ENCODE results near the gene ELANE.

DNA sequence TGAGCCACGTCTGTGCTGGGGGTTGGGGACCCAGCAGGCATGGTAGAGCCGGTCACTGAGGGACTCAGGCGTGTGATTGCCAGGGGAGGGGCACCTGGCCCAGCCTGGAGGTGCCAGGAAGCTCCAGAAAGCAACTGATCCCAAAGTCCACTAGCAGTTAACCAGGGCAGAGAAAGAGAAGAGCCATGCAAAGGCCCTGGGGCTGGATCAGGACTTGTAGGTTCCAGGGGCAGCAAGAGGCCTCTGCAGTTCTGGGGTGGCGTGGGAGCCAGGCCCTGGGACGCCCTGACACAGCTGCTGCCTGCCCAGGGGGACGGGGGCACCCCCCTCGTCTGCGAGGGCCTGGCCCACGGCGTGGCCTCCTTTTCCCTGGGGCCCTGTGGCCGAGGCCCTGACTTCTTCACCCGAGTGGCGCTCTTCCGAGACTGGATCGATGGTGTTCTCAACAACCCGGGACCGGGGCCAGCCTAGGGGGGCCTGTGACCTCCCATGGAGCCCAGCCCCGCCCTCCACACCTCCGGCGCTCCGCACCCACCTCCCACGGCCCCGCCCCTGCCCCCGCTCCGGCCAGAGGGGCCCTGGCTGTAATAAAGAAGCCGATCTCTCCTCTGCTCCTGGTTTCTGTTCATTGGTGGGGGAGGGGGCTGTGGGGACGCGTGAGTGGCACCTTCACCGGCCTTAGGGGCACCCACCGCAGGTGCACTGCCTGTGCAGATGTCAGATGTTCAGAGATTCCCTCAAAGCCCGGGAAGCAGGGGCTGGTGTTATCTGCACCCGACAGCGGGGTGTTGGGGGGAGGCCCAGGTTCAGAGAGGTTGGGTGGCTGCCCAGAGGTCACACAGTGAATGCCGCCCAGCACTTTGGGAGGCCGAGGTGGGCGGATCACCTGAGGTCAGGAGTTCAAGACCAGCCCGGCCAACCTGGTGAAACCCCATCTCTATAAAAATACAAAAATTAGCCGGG is 20.4 kb upstream of the ELANE start:
- TF ChIP-seq OSR1 (CRISPR knock-in tag; IDR thresholded peaks at IDR 0.05) (no peak), ZC3H10 (CRISPR knock-in tag; IDR thresholded peaks at IDR 0.05) (no peak), ZFP30 (CRISPR knock-in tag; IDR thresholded peaks at IDR 0.05) (no peak), SNAI2 (CRISPR knock-in tag; IDR thresholded peaks at IDR 0.05) (no peak), ZNF565 (CRISPR knock-in tag; conservative IDR thresholded peaks at IDR 0.05; ENCODE audit: low read depth) (no peak), ZFP3 (CRISPR knock-in tag; IDR thresholded peaks at IDR 0.05) (no peak), TOX (CRISPR knock-in tag; IDR thresholded peaks at IDR 0.05; ENCODE audit: borderline replicate concordance) (no peak)
- TF ChIP-seq, protein P1, sequence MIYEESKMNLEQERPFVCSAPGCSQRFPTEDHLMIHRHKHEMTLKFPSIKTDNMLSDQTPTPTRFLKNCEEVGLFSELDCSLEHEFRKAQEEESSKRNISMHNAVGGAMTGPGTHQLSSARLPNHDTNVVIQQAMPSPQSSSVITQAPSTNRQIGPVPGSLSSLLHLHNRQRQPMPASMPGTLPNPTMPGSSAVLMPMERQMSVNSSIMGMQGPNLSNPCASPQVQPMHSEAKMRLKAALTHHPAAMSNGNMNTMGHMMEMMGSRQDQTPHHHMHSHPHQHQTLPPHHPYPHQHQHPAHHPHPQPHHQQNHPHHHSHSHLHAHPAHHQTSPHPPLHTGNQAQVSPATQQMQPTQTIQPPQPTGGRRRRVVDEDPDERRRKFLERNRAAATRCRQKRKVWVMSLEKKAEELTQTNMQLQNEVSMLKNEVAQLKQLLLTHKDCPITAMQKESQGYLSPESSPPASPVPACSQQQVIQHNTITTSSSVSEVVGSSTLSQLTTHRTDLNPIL (CRISPR knock-in tag; IDR thresholded peaks at IDR 0.05; ENCODE audit: low read depth), result no peak
- TF ChIP-seq, protein P2, sequence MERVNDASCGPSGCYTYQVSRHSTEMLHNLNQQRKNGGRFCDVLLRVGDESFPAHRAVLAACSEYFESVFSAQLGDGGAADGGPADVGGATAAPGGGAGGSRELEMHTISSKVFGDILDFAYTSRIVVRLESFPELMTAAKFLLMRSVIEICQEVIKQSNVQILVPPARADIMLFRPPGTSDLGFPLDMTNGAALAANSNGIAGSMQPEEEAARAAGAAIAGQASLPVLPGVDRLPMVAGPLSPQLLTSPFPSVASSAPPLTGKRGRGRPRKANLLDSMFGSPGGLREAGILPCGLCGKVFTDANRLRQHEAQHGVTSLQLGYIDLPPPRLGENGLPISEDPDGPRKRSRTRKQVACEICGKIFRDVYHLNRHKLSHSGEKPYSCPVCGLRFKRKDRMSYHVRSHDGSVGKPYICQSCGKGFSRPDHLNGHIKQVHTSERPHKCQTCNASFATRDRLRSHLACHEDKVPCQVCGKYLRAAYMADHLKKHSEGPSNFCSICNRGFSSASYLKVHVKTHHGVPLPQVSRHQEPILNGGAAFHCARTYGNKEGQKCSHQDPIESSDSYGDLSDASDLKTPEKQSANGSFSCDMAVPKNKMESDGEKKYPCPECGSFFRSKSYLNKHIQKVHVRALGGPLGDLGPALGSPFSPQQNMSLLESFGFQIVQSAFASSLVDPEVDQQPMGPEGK (CRISPR knock-in tag; IDR thresholded peaks at IDR 0.05; ENCODE audit: borderline replicate concordance), result no peak

All from SK-N-SH treated with all-trans-retinoic acid at 6 μM for 48 hours (cell line).